Smooth muscle cell (in vitro differentiated cells): ENCODE measurements around the gene ZC3H12D. TPM values are rescaled to one million over a fixed set of nuclear protein-coding genes. Genes with fewer than 3 reads are reported as not detected.

Experiments
- DNase-seq: peaks from one replicate; lab custom pipeline; 2025; ENCODE audit not compliant: unreplicated experiment; lab: John Stamatoyannopoulos, UW
- H2AFZ ChIP-seq: fragments of 200-600 bp; sonication (generic); 2 replicates; pipeline ENCODE4 v1.6.0; 2016; ENCODE audit warnings: antibody characterized with exemption, low read depth, mild to moderate bottlenecking
- H3F3A ChIP-seq: fragments of 200-600 bp; sonication (generic); 2 replicates; pipeline ENCODE4 v1.6.0; 2017; ENCODE audit warnings: antibody characterized with exemption, low read depth
- H3K27ac ChIP-seq: fragments of 200-600 bp; sonication (generic); 2 replicates; pipeline ENCODE4 v1.5.1; 2016; ENCODE audit warnings: low read depth, mild to moderate bottlenecking
- H3K27me3 ChIP-seq: fragments of 200-600 bp; sonication (generic); 2 replicates; pipeline ENCODE4 v1.6.1; 2016; ENCODE audit warnings: low read depth, mild to moderate bottlenecking
- H3K36me3 ChIP-seq: fragments of 200-600 bp; sonication (generic); 2 replicates; pipeline ENCODE4 v1.5.1; 2016; ENCODE audit warnings: low read depth
- H3K4me1 ChIP-seq: fragments of 200-600 bp; sonication (generic); 2 replicates; pipeline ENCODE4 v1.5.1; 2016; ENCODE audit warnings: low read depth
- H3K4me2 ChIP-seq: fragments of 200-600 bp; sonication (generic); 2 replicates; pipeline ENCODE4 v1.6.0; 2016; ENCODE audit warnings: mild to moderate bottlenecking
- H3K4me3 ChIP-seq: fragments of 200-600 bp; sonication (generic); 2 replicates; pipeline ENCODE4 v1.5.1; 2016; ENCODE audit warnings: mild to moderate bottlenecking
- H3K79me2 ChIP-seq: fragments of 200-600 bp; sonication (generic); 2 replicates; pipeline ENCODE4 v1.6.0; 2016; ENCODE audit warnings: low read depth, mild to moderate bottlenecking
- H3K9ac ChIP-seq: fragments of 200-600 bp; sonication (generic); 2 replicates; pipeline ENCODE4 v1.6.0; 2016; ENCODE audit warnings: low read depth
- H3K9me3 ChIP-seq: fragments of 200-600 bp; sonication (generic); replicated peaks from 2 replicates; pipeline ENCODE4 v1.5.1; 2016; ENCODE audit warnings: low read depth
- H4K20me1 ChIP-seq: fragments of 200-600 bp; sonication (generic); 2 replicates; pipeline ENCODE4 v1.6.0; 2016; ENCODE audit warnings: low read depth
- WGBS: methylation state at CpG from one replicate; pipeline ENCODE4 v1.1.7; 2016; ENCODE audit warnings: low lambda C conversion rate; 5-methylcytosine and 5-hydroxymethylcytosine counted together
- polyA plus RNA-seq: library from polyadenylated mRNA; unstranded; fragments of >200 nt; fragmentation: Nextera tagmentation; extraction: Ambion mirVana; gene quantifications from 2 replicates; pipeline ENCODE4 v1.2.1, GENCODE V29; 2016
- total RNA-seq: library from RNA; depleted of rRNA; stranded (reverse); fragments of >200 nt; gene quantifications from 2 replicates; pipeline ENCODE4 v1.2.3, GENCODE V29; 2014
- TF ChIP-seq, protein P1 (sequence below): fragments of 200-600 bp; sonication (generic); IDR thresholded peaks from 2 replicates; pipeline ENCODE4 v1.5.1; 2017; ENCODE audit warnings: borderline replicate concordance, mild to moderate bottlenecking, antibody characterized with exemption; ENCODE audit not compliant: insufficient read depth, poor library complexity, severe bottlenecking

Gene ZC3H12D
- total and polyA plus RNA-seq, 2 experiments from 2014 or later = not detected

- Histone ChIP-seq H4K20me1 (no peaks in the 10 kb centered on the region), H3F3A (no peaks in the 10 kb centered on the region), H3K9ac (no peak overlapping the region), H3K79me2 (no peaks in the 10 kb centered on the region), H3K27ac (no peak overlapping the region), H3K4me2 (peak overlapping the region; percentile 93), H3K36me3 (no peaks in the 10 kb centered on the region), H3K4me1 (peaks cover 7% of the 10 kb centered on the region), H3K27me3 (peaks cover 23% of the 10 kb centered on the region), H2AFZ (peak overlapping the region; percentile 62), H3K9me3 (no peaks in the 10 kb centered on the region), H3K4me3 (peak overlapping the region; percentile 53)
- TF ChIP-seq, protein P1, sequence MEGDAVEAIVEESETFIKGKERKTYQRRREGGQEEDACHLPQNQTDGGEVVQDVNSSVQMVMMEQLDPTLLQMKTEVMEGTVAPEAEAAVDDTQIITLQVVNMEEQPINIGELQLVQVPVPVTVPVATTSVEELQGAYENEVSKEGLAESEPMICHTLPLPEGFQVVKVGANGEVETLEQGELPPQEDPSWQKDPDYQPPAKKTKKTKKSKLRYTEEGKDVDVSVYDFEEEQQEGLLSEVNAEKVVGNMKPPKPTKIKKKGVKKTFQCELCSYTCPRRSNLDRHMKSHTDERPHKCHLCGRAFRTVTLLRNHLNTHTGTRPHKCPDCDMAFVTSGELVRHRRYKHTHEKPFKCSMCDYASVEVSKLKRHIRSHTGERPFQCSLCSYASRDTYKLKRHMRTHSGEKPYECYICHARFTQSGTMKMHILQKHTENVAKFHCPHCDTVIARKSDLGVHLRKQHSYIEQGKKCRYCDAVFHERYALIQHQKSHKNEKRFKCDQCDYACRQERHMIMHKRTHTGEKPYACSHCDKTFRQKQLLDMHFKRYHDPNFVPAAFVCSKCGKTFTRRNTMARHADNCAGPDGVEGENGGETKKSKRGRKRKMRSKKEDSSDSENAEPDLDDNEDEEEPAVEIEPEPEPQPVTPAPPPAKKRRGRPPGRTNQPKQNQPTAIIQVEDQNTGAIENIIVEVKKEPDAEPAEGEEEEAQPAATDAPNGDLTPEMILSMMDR = no peak
- no peak for DNase-seq
- WGBS = 6% methylated on average over 82 of the region's 89 CpGs
These were observed 34.0 kb downstream of the ZC3H12D start for GRCh38 chr6:149450679-149451375.

- Histone ChIP-seq H4K20me1 (no peaks in the 10 kb centered on the region), H3K79me2 (no peaks in the 10 kb centered on the region), H3K9me3 (no peaks in the 10 kb centered on the region), H3K9ac (no peak overlapping the region), H3K4me3 (peak overlapping the region; percentile 53), H3K27ac (no peak overlapping the region), H3F3A (no peaks in the 10 kb centered on the region), H3K4me1 (peaks cover 7% of the 10 kb centered on the region), H3K27me3 (peaks cover 23% of the 10 kb centered on the region), H2AFZ (peak overlapping the region; percentile 62), H3K4me2 (peak overlapping the region; percentile 93), H3K36me3 (no peaks in the 10 kb centered on the region)
- no peak for DNase-seq
- TF ChIP-seq, protein P1 = no peak
- 90% methylated on average over 14 of the region's 14 CpGs for WGBS
These were observed 34.8 kb downstream of the ZC3H12D start for GRCh38 chr6:149449831-149450678.

DNA sequence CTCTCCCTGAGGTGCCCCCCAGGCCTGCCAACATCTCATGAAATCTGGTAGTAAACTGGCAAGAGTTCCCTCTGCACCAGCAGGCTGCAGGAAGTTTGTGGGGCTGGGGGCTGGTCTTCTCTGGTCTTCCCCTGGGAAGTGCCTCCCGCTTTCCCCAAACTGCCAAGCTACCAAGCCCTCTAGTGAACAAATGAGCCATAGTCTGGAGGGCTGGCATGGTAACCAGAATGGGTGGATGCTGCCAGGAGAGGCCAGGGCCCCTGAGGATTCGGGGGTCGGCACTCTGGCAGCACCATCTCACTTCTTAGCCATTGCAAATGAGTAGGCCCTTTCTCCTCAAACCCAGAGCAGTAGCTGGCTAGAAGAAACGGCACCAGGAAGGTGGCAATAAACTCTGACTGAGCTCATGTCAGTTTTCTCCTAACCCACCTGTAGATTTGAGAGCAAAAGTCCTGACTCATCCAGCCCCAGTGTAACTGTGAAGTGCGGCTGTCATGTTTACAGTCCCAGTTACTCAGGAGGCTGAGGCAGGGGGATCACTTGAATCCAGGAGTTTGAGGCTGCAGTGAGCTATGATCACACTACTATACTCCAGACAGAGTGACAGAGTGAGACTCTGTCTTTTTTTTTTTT is 35.9 kb downstream of the ZC3H12D start:
- H3K4me2 ChIP-seq = no peak overlapping the region
- no peaks in the 10 kb centered on the region for H3K79me2 ChIP-seq
- 94% methylated on average over 5 of the region's 5 CpGs for WGBS
- H3K9me3 ChIP-seq = no peaks in the 10 kb centered on the region
- no peaks in the 10 kb centered on the region for H3K36me3 ChIP-seq
- no peak for DNase-seq
- no peak overlapping the region for H3K9ac ChIP-seq
- peaks cover 23% of the 10 kb centered on the region for H3K27me3 ChIP-seq
- no peak overlapping the region for H3K4me3 ChIP-seq
- no peak overlapping the region for H3K27ac ChIP-seq
- no peaks in the 10 kb centered on the region for H3F3A ChIP-seq
- TF ChIP-seq, protein P1 = no peak
- H2AFZ ChIP-seq = no peak overlapping the region
- peaks cover 7% of the 10 kb centered on the region for H3K4me1 ChIP-seq
- H4K20me1 ChIP-seq = no peaks in the 10 kb centered on the region
